HG02678 (cell line): ENCODE results near the gene ANKRD39.

ENCODE experiments used
- ATAC-seq: cut with Tn5 transposase; IDR thresholded peaks from one replicate; pipeline ENCODE4 v1.9.1; 2021; ENCODE audit warnings: mild to moderate bottlenecking, moderate library complexity; ENCODE audit not compliant: unreplicated experiment

ANKRD39 gene

GRCh38 chr2:96832754-96833507, 24.9 kb downstream of the ANKRD39 start:
- no peak for ATAC-seq

GRCh38 chr2:96832408-96832753, 25.4 kb downstream of the ANKRD39 start:
- ATAC-seq, result no peak

DNA sequence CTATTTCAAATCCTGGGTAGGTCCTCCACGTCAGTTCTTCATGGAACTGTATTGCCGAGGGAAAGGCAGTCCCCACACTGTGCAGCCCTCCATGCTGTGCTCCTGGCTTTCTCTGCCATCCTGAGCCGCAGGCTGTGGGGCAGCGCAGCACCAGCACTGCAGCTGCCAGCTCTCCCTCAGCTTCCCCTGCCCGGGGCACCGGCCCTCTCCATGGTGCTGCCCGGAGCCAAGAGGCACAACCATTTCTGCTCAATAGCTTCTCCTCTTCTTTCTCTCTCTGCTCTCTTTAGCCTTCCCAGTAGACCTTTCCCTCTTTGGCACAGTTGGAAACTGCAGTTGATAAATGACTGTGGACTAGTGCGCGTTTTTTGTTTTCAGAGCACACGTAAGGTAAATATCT, 26.1 kb downstream of the ANKRD39 start:
- ATAC-seq, result no peak

DNA sequence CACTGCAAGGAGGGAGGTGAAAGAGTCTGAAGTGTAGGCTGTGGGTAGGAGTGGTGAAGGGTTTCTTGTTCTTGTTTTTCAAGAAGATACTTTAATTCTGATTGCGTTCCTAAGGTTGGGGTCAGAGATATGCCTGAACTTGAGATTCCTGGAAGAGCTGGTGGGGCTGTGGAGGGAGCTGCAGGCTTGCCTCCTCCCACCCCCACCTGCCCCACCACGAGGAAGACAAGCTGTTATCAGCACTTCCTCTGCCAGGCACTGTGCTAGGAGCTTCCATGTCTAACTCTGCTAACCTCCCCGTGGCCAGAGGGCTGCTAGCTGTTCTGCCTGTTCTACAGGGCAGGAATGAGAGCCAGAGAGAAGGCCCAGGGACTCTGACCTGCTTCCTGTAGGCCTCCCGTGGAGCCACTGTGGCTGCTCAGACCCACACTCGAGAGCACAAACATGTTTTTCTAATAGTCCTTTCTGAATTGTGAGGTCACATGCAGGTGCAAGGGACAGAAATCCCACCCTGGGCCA, 27.7 kb downstream of the ANKRD39 start:
- ATAC-seq, result no peak

- no peak for ATAC-seq
Observed at GRCh38 chr2:96828874-96829273, 28.9 kb downstream of the ANKRD39 start.

DNA sequence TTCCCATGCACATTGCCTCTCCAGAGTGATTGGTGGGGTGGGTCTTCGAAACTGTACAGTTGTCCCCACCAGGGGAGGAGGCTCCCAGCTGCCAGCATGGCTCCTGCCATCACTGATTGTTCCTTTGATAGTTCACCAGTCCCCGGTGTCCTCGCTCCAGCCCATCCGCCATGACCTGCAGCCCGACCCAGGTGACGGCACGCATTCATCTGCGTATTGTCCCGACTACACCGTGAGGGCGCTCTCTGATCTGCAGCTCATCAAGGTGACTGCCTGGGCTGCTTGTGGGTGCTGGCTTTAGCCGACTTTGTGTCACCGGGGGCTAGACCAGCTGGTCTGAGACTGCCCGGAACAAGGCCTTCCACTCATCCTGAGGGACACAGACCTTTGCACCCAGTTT, 29.4 kb downstream of the ANKRD39 start:
- no peak for ATAC-seq

DNA sequence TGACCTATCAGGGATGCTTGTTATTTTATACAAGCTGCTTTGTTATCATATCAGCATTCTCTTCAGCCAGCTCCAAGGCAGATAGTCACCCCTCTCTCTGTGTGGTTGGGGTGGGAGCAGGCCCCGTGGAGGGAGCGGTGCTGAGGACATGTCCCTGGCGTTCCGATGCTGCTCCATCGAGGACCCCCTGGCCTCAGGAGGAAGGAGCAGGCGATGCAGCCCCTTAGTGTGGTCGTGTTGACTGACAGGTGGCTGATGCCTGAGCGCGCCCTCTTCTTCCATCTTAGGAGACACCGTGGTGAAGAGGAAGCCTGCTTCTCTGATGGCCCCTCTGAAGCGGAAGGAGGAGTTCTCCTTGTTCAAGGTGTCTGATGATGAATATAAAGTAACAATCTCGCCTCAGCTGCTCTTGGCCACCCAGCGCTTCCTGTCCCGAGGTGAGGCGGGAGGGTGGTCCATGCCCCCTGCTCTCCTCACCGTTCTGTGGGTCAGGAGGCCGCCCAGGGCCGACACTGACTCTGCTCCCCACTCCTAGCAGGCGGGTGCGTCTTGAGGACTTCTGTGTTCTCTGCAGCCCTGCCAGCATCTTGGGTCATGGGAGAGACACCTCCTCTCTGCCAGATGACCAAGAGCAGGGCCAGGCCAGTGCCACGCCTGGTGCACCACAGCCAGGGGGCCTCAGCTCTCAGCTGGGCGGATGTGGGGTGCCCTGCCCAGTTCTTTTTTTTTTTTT, 31.1 kb downstream of the ANKRD39 start:
- no peak for ATAC-seq

GRCh38 chr2:96825057-96825456, 32.8 kb downstream of the ANKRD39 start:
- ATAC-seq, result no peak

DNA sequence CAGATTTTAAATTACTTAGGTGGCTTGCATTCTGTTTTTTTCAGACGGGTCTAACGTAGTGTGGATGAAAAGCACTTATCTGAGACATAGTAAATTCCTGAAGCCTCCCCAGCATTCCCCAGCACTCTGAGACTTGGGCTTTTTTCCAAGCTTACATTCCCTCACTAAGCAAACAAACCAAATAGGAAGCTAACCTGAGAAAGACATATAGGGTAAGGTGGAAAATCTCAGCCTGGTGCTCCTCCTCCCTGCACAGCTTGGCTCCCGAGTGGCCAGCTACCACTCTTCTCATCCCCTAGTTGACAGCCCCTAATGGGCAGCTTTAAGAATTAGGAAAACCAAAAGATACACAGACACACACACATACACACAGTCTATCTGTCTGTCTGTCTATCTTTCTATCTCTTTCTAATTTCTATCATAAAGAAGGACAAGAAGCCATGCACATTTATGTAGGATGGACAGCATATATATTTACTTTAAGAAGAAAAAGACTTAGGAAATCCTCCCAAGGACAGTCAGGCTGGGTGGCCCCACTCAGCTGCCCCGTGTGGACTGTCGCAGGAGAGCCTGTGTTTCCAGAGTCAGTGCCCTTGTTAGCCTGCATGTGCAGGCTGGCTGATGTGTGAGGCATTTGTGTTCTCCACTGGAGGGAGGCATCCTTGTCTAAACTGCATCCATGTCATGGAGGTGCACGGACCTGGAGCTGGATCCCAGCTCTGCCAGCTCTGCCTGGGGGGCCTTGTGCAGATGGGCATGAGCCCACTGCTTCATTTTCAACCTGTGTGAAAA, 33.5 kb downstream of the ANKRD39 start:
- no peak for ATAC-seq

GRCh38 chr2:96823198-96823597, 34.6 kb downstream of the ANKRD39 start:
- ATAC-seq, result no peak

DNA sequence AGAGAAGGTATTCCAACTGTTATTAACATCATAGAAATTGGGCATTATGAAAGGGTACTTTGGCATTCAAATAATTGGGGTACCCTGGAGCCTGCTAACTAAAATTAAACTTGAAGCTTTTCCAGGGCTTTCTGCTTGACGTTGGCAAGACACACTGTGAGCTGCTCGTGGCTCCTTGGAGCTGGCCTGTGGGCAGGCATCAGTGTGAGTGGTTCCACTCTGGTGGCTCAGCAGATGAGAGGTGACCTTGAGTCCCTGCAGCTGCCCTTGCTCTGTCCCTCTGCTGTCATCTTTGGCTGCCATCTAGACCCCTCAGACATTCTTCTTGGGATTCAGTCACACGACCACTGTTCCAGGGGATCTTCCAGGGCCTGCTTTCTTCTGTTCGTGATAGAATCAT, 35.0 kb downstream of the ANKRD39 start:
- ATAC-seq, result no peak

DNA sequence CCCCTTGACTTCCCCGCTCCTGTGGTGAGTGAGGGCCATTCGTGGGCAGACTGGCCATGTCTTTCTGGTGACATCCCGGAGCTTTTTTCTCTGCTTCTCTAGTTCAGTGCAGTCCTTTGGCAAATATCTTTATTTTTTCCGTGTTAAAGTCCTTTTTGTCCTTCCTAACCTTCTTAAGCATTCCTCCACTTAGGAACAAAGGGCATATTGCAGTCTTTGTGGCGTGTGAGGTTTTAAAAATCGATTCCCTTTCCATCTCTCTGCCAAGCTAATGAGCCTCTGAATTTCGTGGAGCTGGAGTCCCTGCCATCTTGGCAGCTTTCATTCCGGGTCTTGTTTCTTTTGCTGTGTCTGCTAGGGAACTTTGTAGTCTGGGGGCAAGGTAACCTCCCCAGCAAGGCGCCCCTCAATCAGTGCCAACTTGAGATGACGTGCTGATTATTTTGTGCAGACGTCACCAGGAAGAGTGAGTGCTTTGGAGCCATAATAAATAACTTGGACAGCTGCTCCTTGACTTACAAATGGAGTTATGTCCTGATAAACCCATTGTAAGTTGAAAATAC, 36.6 kb downstream of the ANKRD39 start:
- no peak for ATAC-seq

DNA sequence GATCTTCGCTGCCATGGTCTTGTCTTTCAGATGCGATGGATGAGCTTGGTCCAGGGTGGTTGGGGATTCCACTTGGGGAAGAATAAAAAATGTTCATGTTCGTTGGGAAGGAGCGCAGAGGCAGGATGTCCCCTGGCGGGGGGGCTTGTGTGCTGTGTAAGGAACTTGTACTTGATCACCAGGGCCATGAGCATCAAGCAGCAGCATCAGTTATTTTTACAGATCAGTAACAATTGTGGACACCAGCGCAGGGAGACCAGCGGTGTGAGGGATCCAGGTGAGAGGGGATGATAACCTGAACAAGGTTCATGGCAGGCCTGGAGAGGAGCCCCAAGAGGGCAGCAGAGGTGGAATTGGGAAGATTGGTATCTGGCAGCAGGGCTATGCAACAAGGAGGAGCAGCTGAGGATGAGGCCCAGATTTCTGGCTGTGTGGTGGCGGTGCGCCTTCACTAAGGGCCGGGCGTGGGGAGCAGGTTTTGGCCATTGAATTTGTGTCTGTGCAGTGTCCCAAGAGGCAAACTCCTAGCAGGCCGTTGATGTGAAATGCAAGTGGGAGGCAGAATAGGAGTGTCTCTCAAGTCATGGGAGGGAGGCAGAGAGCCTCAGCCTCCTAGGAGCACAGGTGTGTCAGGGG, 37.8 kb downstream of the ANKRD39 start:
- no peak for ATAC-seq

GRCh38 chr2:96819128-96819875, 38.5 kb downstream of the ANKRD39 start:
- no peak for ATAC-seq

GRCh38 chr2:96817882-96818281, 39.9 kb downstream of the ANKRD39 start:
- no peak for ATAC-seq

DNA sequence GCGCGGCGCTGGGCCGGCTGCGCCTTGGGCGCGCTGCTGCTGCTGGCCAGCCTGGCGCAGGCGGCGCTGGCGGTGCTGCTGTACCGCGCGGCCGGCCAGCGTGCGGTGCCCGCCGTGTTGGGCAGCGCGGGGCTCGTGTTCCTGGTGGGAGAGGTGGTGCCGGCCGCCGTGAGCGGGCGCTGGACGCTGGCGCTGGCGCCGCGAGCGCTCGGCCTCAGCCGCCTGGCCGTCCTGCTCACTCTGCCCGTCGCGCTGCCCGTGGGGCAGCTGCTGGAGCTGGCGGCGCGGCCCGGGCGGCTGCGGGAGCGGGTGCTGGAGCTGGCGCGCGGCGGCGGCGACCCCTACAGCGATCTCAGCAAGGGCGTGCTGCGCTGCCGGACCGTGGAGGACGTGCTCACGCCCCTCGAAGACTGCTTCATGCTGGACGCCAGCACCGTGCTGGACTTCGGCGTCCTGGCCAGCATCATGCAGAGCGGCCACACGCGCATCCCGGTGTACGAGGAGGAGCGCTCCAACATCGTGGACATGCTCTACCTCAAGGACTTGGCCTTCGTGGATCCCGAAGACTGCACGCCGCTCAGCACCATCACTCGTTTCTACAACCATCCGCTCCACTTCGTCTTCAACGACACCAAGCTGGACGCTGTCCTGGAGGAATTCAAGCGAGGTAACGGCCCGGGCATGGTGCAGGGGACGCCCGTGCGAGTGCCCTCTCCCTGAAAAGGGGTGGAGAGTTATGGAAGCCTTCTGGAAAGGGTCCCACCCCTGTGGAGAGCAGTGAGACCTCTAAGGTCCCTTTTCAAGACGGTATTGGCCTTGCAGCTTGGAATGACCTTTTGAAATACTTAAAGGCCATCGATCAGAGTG, 40.7 kb downstream of the ANKRD39 start:
- ATAC-seq, result no peak

DNA sequence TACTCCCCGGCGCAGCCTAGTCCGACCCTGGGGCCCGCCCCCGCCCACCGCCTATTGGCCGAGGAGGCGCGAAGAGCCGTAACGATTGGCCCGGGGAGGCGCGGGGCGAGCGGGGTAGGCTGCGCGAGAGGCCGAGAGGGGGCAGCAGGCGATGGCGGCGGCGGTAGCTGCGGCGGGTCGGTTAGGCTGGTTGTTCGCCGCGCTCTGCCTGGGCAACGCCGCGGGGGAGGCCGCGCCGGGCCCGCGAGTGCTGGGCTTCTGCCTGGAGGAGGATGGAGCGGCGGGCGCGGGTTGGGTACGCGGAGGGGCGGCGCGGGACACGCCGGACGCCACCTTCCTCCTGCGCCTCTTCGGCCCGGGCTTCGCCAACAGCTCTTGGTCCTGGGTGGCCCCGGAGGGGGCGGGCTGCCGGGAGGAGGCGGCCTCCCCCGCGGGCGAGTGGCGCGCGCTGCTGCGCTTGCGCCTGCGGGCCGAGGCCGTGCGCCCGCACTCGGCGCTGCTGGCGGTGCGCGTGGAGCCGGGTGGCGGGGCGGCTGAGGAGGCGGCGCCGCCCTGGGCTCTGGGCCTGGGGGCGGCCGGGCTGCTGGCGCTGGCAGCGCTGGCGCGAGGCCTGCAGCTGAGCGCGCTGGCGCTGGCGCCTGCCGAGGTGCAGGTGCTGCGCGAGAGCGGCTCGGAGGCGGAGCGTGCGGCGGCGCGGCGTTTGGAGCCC, 41.5 kb downstream of the ANKRD39 start, which contains the start of gene CNNM3:
Gene CNNM3, plus strand, starts transcription at position 142 of the 709 bp plus-strand sequence. Its CDS starts 10 bp downstream, at position 152.
- ATAC-seq, result peak; percentile 87
